PFSK-1 (cell line): ENCODE measurements around the gene SERPINI1.

Source experiments
- POLR2AphosphoS5 ChIP-seq: IDR thresholded peaks from 2 replicates; pipeline ENCODE4 v1.6.1; 2012; ENCODE audit warnings: low read depth, mild to moderate bottlenecking, control low read depth, low read length, moderate library complexity
- SIN3A ChIP-seq: IDR thresholded peaks from 2 replicates; pipeline ENCODE4 v1.6.1; 2012; ENCODE audit warnings: mild to moderate bottlenecking, low read length, moderate library complexity, borderline replicate concordance; ENCODE audit not compliant: insufficient read depth
- TAF1 ChIP-seq: IDR thresholded peaks from 2 replicates; pipeline ENCODE4 v1.6.1; 2012; ENCODE audit warnings: low read length, control low read depth, borderline replicate concordance; ENCODE audit not compliant: insufficient read depth

DNA sequence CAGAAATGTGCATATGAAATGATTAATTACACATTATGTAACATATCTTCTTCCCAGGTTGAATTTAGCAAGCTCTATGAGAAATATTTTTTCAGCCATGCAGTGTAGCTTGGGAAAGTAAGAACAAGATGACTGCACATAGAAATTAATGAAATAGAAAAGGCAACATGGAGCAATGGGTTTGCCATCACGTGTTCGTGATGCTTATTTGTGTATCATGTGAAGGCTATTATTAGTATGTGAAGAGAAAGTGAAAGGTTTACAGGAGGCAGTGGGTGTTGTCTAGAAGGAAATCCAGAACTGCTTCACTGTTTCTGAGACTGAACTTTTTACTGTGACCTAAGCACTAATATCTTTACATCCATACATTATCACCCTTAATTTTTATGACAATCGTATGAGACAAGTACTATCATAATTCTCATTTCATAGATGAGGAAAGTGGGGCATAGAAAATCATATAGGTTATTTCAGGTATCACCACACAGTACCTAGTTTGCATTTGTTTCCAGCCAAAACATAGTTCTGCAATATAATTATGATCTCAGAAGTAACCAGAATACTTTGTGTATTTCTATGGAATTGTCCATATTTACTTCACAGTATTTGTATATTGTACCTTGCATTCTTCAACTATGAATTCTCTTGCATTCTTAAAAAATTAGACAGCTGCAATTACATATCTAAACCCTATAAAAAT, 14.9 kb downstream of the SERPINI1 start:
- TF ChIP-seq TAF1 (no peak), POLR2AphosphoS5 (no peak), SIN3A (no peak)
